ENCODE data around the gene RPL35.

- TF ChIP-seq ZNF274 (IDR thresholded peaks at IDR 0.05; ENCODE audit: low read depth, low read length), result no peak
- TF ChIP-seq SUZ12 (IDR thresholded peaks at IDR 0.05; ENCODE audit: extremely low read depth, insufficient read depth, insufficient read length), result no peak
- TF ChIP-seq YY1 (IDR thresholded peaks at IDR 0.05; ENCODE audit: insufficient read depth, insufficient read length), result no peak
Observed at GRCh38 chr9:124878021-124878420, 16.3 kb upstream of the RPL35 start.
